HG02763 (cell line): ENCODE data around the gene CD37.
"Not testable (repeated sequence)": the region's sequence is repeated elsewhere in the genome, so short reads cannot be mapped to it uniquely, and the experiment has no call there.

ENCODE experiments used
- ATAC-seq: cut with Tn5 transposase; IDR thresholded peaks from one replicate; pipeline ENCODE4 v1.9.1; 2021; ENCODE audit warnings: mild to moderate bottlenecking, moderate library complexity; ENCODE audit not compliant: unreplicated experiment

The CD37 gene

GRCh38 chr19:49327878-49328544 is 7.2 kb upstream of the CD37 start:
- ATAC-seq, result no peak

GRCh38 chr19:49328741-49329140 is 6.5 kb upstream of the CD37 start:
- no peak for ATAC-seq

- not testable (repeated sequence) for ATAC-seq
Observed at GRCh38 chr19:49331187-49331586, 4.0 kb upstream of the CD37 start.

- ATAC-seq, result peak; percentile 46
Observed at GRCh38 chr19:49331616-49332055, 3.6 kb upstream of the CD37 start.

- not testable (repeated sequence) for ATAC-seq
Observed at GRCh38 chr19:49332691-49333417, 2.4 kb upstream of the CD37 start.

- ATAC-seq, result no peak
Observed at GRCh38 chr19:49333418-49333805, 1.8 kb upstream of the CD37 start.

GRCh38 chr19:49333811-49334288 is 1.4 kb upstream of the CD37 start:
- peak; percentile 39 for ATAC-seq

- ATAC-seq, result no peak
Observed at GRCh38 chr19:49335784-49336481, 727 bp downstream of the CD37 start.

- no peak for ATAC-seq
Observed at GRCh38 chr19:49336482-49337266, 1.5 kb downstream of the CD37 start.

GRCh38 chr19:49337267-49338022 is 2.2 kb downstream of the CD37 start:
- ATAC-seq, result no peak

GRCh38 chr19:49338023-49338677 is 2.9 kb downstream of the CD37 start:
- ATAC-seq, result no peak

GRCh38 chr19:49338691-49339300 is 3.6 kb downstream of the CD37 start:
- ATAC-seq, result no peak

GRCh38 chr19:49339301-49340068 is 4.3 kb downstream of the CD37 start:
- ATAC-seq, result no peak

- ATAC-seq, result peak; percentile 69
Observed at GRCh38 chr19:49340069-49340864, 5.1 kb downstream of the CD37 start.

- ATAC-seq, result no peak
Observed at GRCh38 chr19:49340865-49341718, 5.9 kb downstream of the CD37 start.

- no peak for ATAC-seq
Observed at GRCh38 chr19:49342291-49342721, 7.1 kb downstream of the CD37 start.

GRCh38 chr19:49343123-49343522 is 7.9 kb downstream of the CD37 start:
- no peak for ATAC-seq
